Upper lobe of left lung (tissue), 4 donors: Measurements from ENCODE around the gene LNX1.

ENCODE experiments used
- CTCF ChIP-seq, 6 experiments: fragments of 450-650 bp in 4 of 6; fragments of 200-600 bp in 2 of 6; sonication (generic) in 2 of 6; IDR thresholded peaks; one replicate each; pipeline ENCODE4 v1.5.1; 2016 to 2019; ENCODE audit warnings: antibody characterized with exemption in 6 of 6
- EP300 ChIP-seq, 4 donors: sonication (generic); formaldehyde crosslinking; IDR thresholded peaks; one replicate each; pipeline ENCODE4 v1.5.1; 2017; ENCODE audit warnings: antibody characterized with exemption in 4 of 4, control low read depth in 2 of 4
- POLR2A ChIP-seq, 4 donors: fragments of 450-650 bp; IDR thresholded peaks; one replicate each; pipeline ENCODE4 v1.5.1; 2016 to 2017; ENCODE audit warnings: antibody characterized with exemption in 4 of 4, mild to moderate bottlenecking in 2 of 4
- POLR2AphosphoS5 ChIP-seq, 2 donors: sonication (generic); formaldehyde crosslinking; IDR thresholded peaks; one replicate each; pipeline ENCODE4 v1.5.1; 2017; ENCODE audit warnings: antibody characterized with exemption in 2 of 2

GRCh38 chr4:53476232-53477037 lies 114.9 kb downstream of the LNX1 start:
- TF ChIP-seq EP300 (IDR thresholded peaks at IDR 0.05), result no peak
- no peak for TF ChIP-seq CTCF (IDR thresholded peaks at IDR 0.05)
- TF ChIP-seq POLR2A (IDR thresholded peaks at IDR 0.05), result no peak
- no peak for TF ChIP-seq POLR2AphosphoS5 (IDR thresholded peaks at IDR 0.05)
